Type B pancreatic cell (in vitro differentiated cells): ENCODE measurements around the gene PCNT. TPM values are rescaled to one million over a fixed set of nuclear protein-coding genes. Genes with fewer than 3 reads are reported as not detected.

Source experiments
- DNase-seq: peaks from one replicate; pipeline ENCODE4 v3.0.0; 2021; ENCODE audit warnings: mixed read lengths; ENCODE audit not compliant: unreplicated experiment; ENCODE audit errors: extremely low spot score
- H3K27ac Mint-ChIP-seq: 2 replicates; pipeline ENCODE4 v1.8.0; 2021; ENCODE audit warnings: mild to moderate bottlenecking, mixed read lengths
- H3K27me3 Mint-ChIP-seq: 2 replicates; pipeline ENCODE4 v1.8.0; 2021; ENCODE audit warnings: mixed read lengths
- H3K36me3 Mint-ChIP-seq: 2 replicates; pipeline ENCODE4 v1.8.0; 2021; ENCODE audit warnings: mixed read lengths
- H3K4me1 Mint-ChIP-seq: one replicate; pipeline ENCODE4 v1.8.0; 2021; ENCODE audit warnings: mixed read lengths; ENCODE audit not compliant: unreplicated experiment
- H3K4me3 Mint-ChIP-seq: 2 replicates; pipeline ENCODE4 v1.8.0; 2021; ENCODE audit warnings: mild to moderate bottlenecking, mixed read lengths
- H3K9me3 Mint-ChIP-seq: 2 replicates; pipeline ENCODE4 v1.8.0; 2021; ENCODE audit warnings: mixed read lengths
- CTCF ChIP-seq: fragments of 200-600 bp; sonication (generic); conservative IDR thresholded peaks from 2 replicates; pipeline ENCODE4 v1.5.0; 2021; ENCODE audit warnings: antibody characterized with exemption, mild to moderate bottlenecking
- total RNA-seq: library from RNA; stranded (reverse); gene quantifications from 2 replicates; pipeline ENCODE4 v1.2.1, GENCODE V29; 2021; ENCODE audit warnings: low replicate concordance

Gene PCNT
- total RNA-seq, 1 donor from 2014 or later = 50.3 TPM

GRCh38 chr21:46345861-46346260 lies 21.9 kb downstream of the PCNT start:
- no peak for TF ChIP-seq CTCF
- no peak overlapping the region for H3K4me3 Mint-ChIP-seq
- H3K36me3 Mint-ChIP-seq = peaks cover 10% of the 10 kb centered on the region
- no peaks in the 10 kb centered on the region for H3K27me3 Mint-ChIP-seq
- no peaks in the 10 kb centered on the region for H3K4me1 Mint-ChIP-seq
- DNase-seq = no peak
- no peak overlapping the region for H3K27ac Mint-ChIP-seq
- no peaks in the 10 kb centered on the region for H3K9me3 Mint-ChIP-seq

- no peak for DNase-seq
- no peak for TF ChIP-seq CTCF
- Mint-ChIP-seq H3K9me3 (no peaks in the 10 kb centered on the region), H3K4me3 (no peak overlapping the region), H3K4me1 (no peaks in the 10 kb centered on the region), H3K27me3 (no peaks in the 10 kb centered on the region), H3K27ac (no peak overlapping the region), H3K36me3 (peaks cover 12% of the 10 kb centered on the region)
These were observed 22.6 kb downstream of the PCNT start for GRCh38 chr21:46346296-46347202.

- H3K36me3 Mint-ChIP-seq = peaks cover 12% of the 10 kb centered on the region
- no peak overlapping the region for H3K27ac Mint-ChIP-seq
- no peak for DNase-seq
- no peaks in the 10 kb centered on the region for H3K9me3 Mint-ChIP-seq
- no peaks in the 10 kb centered on the region for H3K4me1 Mint-ChIP-seq
- H3K4me3 Mint-ChIP-seq = no peak overlapping the region
- no peaks in the 10 kb centered on the region for H3K27me3 Mint-ChIP-seq
- no peak for TF ChIP-seq CTCF
These were observed 23.2 kb downstream of the PCNT start for GRCh38 chr21:46347203-46347550.

- Mint-ChIP-seq H3K27ac (no peak overlapping the region), H3K4me3 (no peak overlapping the region), H3K4me1 (no peaks in the 10 kb centered on the region), H3K36me3 (peaks cover 10% of the 10 kb centered on the region), H3K27me3 (no peaks in the 10 kb centered on the region), H3K9me3 (no peaks in the 10 kb centered on the region)
- DNase-seq = no peak
- TF ChIP-seq CTCF = no peak
These were observed 23.9 kb downstream of the PCNT start for GRCh38 chr21:46347791-46348381.

GRCh38 chr21:46349134-46349760 lies 25.3 kb downstream of the PCNT start:
- Mint-ChIP-seq H3K9me3 (no peaks in the 10 kb centered on the region), H3K27me3 (no peaks in the 10 kb centered on the region), H3K4me1 (no peaks in the 10 kb centered on the region), H3K36me3 (peaks cover 8% of the 10 kb centered on the region), H3K4me3 (no peak overlapping the region), H3K27ac (no peak overlapping the region)
- DNase-seq = no peak
- no peak for TF ChIP-seq CTCF
